Immature natural killer cell (primary cell): Measurements from ENCODE around the gene ATP5F1C. TPM values are rescaled to one million over a fixed set of nuclear protein-coding genes. Genes with fewer than 3 reads are reported as not detected.

Experiments used
- DNase-seq, 3 donors: peaks; one replicate each; pipeline ENCODE4 v3.0.0; 2022; ENCODE audit warnings: mixed read lengths in 1 of 3
- H3K27ac Mint-ChIP-seq, 6 donors: one replicate each; pipeline ENCODE4 v1.8.0; 2020; ENCODE audit warnings: mixed read lengths in 6 of 6, mild to moderate bottlenecking in 5 of 6, inconsistent platforms in 4 of 6, moderate library complexity in 3 of 6
- H3K27me3 Mint-ChIP-seq, 3 donors: one replicate each; pipeline ENCODE4 v1.8.0; 2020 to 2021; ENCODE audit warnings: low read depth in 3 of 3, mild to moderate bottlenecking in 3 of 3, mixed read lengths in 3 of 3, moderate library complexity in 3 of 3, inconsistent platforms in 1 of 3
- H3K36me3 Mint-ChIP-seq, 3 donors: one replicate each; pipeline ENCODE4 v1.8.0; 2020; ENCODE audit warnings: mixed read lengths in 3 of 3, inconsistent platforms in 2 of 3, mild to moderate bottlenecking in 2 of 3
- H3K4me1 Mint-ChIP-seq, 2 donors: one replicate each; pipeline ENCODE4 v1.8.0; 2020; ENCODE audit warnings: inconsistent platforms in 2 of 2, mild to moderate bottlenecking in 2 of 2, mixed read lengths in 2 of 2, moderate library complexity in 1 of 2
- H3K4me3 Mint-ChIP-seq, 5 donors: one replicate each; pipeline ENCODE4 v1.8.0; 2020; ENCODE audit warnings: mild to moderate bottlenecking in 5 of 5, mixed read lengths in 5 of 5, inconsistent platforms in 3 of 5, moderate library complexity in 3 of 5
- H3K9me3 Mint-ChIP-seq, 6 donors: one replicate each; pipeline ENCODE4 v1.8.0; 2020; ENCODE audit warnings: mild to moderate bottlenecking in 6 of 6, mixed read lengths in 6 of 6, inconsistent platforms in 4 of 6, moderate library complexity in 3 of 6
- polyA plus RNA-seq, 3 donors: library from polyadenylated mRNA; unstranded; fragments of 300-500 nt; fragmentation: Illumina TruSeq; gene quantifications; one replicate each; pipeline ENCODE4 v1.2.3, GENCODE V29; 2021

The ATP5F1C gene
- polyA plus RNA-seq, 3 donors from 2014 or later, result 377 to 560 (median 441) TPM

- H3K9me3 Mint-ChIP-seq, result no peaks in the 10 kb centered on the region
- peaks cover 8 to 16% (median 9%) of the 10 kb centered on the region in 3 donors for H3K36me3 Mint-ChIP-seq
- H3K27ac Mint-ChIP-seq, result no peak overlapping the region
- no peak for DNase-seq
- H3K4me1 Mint-ChIP-seq, result peaks cover 22 to 75% of the 10 kb centered on the region in 2 donors
- no peak overlapping the region for H3K4me3 Mint-ChIP-seq
- H3K27me3 Mint-ChIP-seq, result peaks cover 0 to 1% (median 0%) of the 10 kb centered on the region in 3 donors
Observed at GRCh38 chr10:7833210-7833609, 45.2 kb downstream of the ATP5F1C start.

GRCh38 chr10:7834262-7834661 lies 46.3 kb downstream of the ATP5F1C start:
- no peaks in the 10 kb centered on the region for H3K9me3 Mint-ChIP-seq
- DNase-seq, result no peak
- peaks cover 0 to 1% (median 0%) of the 10 kb centered on the region in 3 donors for H3K27me3 Mint-ChIP-seq
- H3K36me3 Mint-ChIP-seq, result peaks cover 8 to 12% (median 10%) of the 10 kb centered on the region in 3 donors
- peaks cover 21 to 73% of the 10 kb centered on the region in 2 donors for H3K4me1 Mint-ChIP-seq
- H3K27ac Mint-ChIP-seq, result no peak overlapping the region
- H3K4me3 Mint-ChIP-seq, result no peak overlapping the region

- Mint-ChIP-seq H3K4me3 (no peak overlapping the region), H3K36me3 (peaks cover 8 to 14% (median 12%) of the 10 kb centered on the region in 3 donors), H3K4me1 (peaks cover 17 to 63% of the 10 kb centered on the region in 2 donors), H3K27ac (no peak overlapping the region), H3K9me3 (no peaks in the 10 kb centered on the region), H3K27me3 (peaks cover 0 to 1% (median 1%) of the 10 kb centered on the region in 3 donors)
- no peak for DNase-seq
Observed at GRCh38 chr10:7836571-7836970, 48.6 kb downstream of the ATP5F1C start.

- Mint-ChIP-seq H3K9me3 (no peaks in the 10 kb centered on the region), H3K4me1 (peaks cover 6 to 28% of the 10 kb centered on the region in 2 donors), H3K4me3 (no peak overlapping the region), H3K27me3 (no peaks in the 10 kb centered on the region), H3K36me3 (peaks cover 0 to under 1% (median 0%) of the 10 kb centered on the region in 3 donors), H3K27ac (no peak overlapping the region)
- DNase-seq, result no peak
Observed at GRCh38 chr10:7846591-7846990, 58.6 kb downstream of the ATP5F1C start.

- peaks cover 0 to 1% (median 0%) of the 10 kb centered on the region in 6 donors for H3K9me3 Mint-ChIP-seq
- H3K36me3 Mint-ChIP-seq, result peaks cover 0 to 4% (median 0%) of the 10 kb centered on the region in 3 donors
- H3K27me3 Mint-ChIP-seq, result peaks cover 0 to 3% (median 0%) of the 10 kb centered on the region in 3 donors
- no peak overlapping the region for H3K4me3 Mint-ChIP-seq
- DNase-seq, result no peak
- no peak overlapping the region for H3K27ac Mint-ChIP-seq
- peaks cover 24 to 56% of the 10 kb centered on the region in 2 donors for H3K4me1 Mint-ChIP-seq
Observed at GRCh38 chr10:7853226-7853842, 65.4 kb downstream of the ATP5F1C start.

GRCh38 chr10:7853890-7854289 lies 65.9 kb downstream of the ATP5F1C start:
- Mint-ChIP-seq H3K27ac (no peak overlapping the region), H3K4me3 (no peak overlapping the region), H3K4me1 (peaks cover 25 to 58% of the 10 kb centered on the region in 2 donors), H3K9me3 (peaks cover 0 to 1% (median 0%) of the 10 kb centered on the region in 6 donors), H3K27me3 (peaks cover 0 to 3% (median 0%) of the 10 kb centered on the region in 3 donors), H3K36me3 (peaks cover 0 to 4% (median 0%) of the 10 kb centered on the region in 3 donors)
- DNase-seq, result no peak

GRCh38 chr10:7855205-7855604 lies 67.2 kb downstream of the ATP5F1C start:
- peaks cover 25 to 65% of the 10 kb centered on the region in 2 donors for H3K4me1 Mint-ChIP-seq
- DNase-seq, result no peak
- no peak overlapping the region for H3K27ac Mint-ChIP-seq
- H3K36me3 Mint-ChIP-seq, result peaks cover 0 to 11% (median 4%) of the 10 kb centered on the region in 3 donors
- H3K4me3 Mint-ChIP-seq, result no peak overlapping the region
- H3K9me3 Mint-ChIP-seq, result peaks cover 0 to 1% (median 0%) of the 10 kb centered on the region in 6 donors
- H3K27me3 Mint-ChIP-seq, result peaks cover 0 to 3% (median 0%) of the 10 kb centered on the region in 3 donors

GRCh38 chr10:7856678-7857077 lies 68.7 kb downstream of the ATP5F1C start:
- no peak overlapping the region for H3K27ac Mint-ChIP-seq
- no peak overlapping the region for H3K4me3 Mint-ChIP-seq
- H3K9me3 Mint-ChIP-seq, result peaks cover 3 to 7% (median 6%) of the 10 kb centered on the region in 6 donors
- H3K4me1 Mint-ChIP-seq, result peaks cover 25 to 61% of the 10 kb centered on the region in 2 donors
- peaks cover 2 to 18% (median 7%) of the 10 kb centered on the region in 3 donors for H3K36me3 Mint-ChIP-seq
- DNase-seq, result no peak
- H3K27me3 Mint-ChIP-seq, result peaks cover 0 to 3% (median 0%) of the 10 kb centered on the region in 3 donors

GRCh38 chr10:7857262-7857661 lies 69.3 kb downstream of the ATP5F1C start:
- Mint-ChIP-seq H3K4me1 (peaks cover 25 to 65% of the 10 kb centered on the region in 2 donors), H3K36me3 (peaks cover 6 to 21% (median 11%) of the 10 kb centered on the region in 3 donors), H3K27me3 (peaks cover 0 to 5% (median 0%) of the 10 kb centered on the region in 3 donors), H3K9me3 (peaks cover 7 to 13% (median 11%) of the 10 kb centered on the region in 6 donors), H3K27ac (peak overlapping the region in 1 of 6 donors; percentile 11), H3K4me3 (no peak overlapping the region)
- no peak for DNase-seq

Other genes starting within 250 kb of the ATP5F1C start
- gene ITIH5, start 121.2 kb upstream of the ATP5F1C start, polyA plus RNA-seq, result not detected
- under 1 TPM in 1 of 3 donors, not detected in 2; 0.13 TPM for gene ITIH2, start 84.9 kb upstream of the ATP5F1C start, polyA plus RNA-seq
- 10 to 100 TPM in 1 of 3 donors, 1 to 10 TPM in 2; 7.2 to 10.4 (median 8.9) TPM for gene KIN, start 184 bp upstream of the ATP5F1C start, polyA plus RNA-seq
- gene TAF3, start 30.3 kb downstream of the ATP5F1C start, polyA plus RNA-seq, result 10 to 100 TPM in 1 of 3 donors, 1 to 10 TPM in 2; 3.5 to 13.2 (median 5.5) TPM